HG02610 (cell line): Measurements from ENCODE around the gene WBP4.

Experiments used
- ATAC-seq: cut with Tn5 transposase; IDR thresholded peaks from one replicate; pipeline ENCODE4 v1.9.1; 2021; ENCODE audit warnings: mild to moderate bottlenecking, moderate library complexity; ENCODE audit not compliant: unreplicated experiment

WBP4 gene

GRCh38 chr13:41048640-41049039 is 12.7 kb upstream of the WBP4 start:
- no peak for ATAC-seq

GRCh38 chr13:41049480-41050440 is 11.5 kb upstream of the WBP4 start:
- no peak for ATAC-seq

GRCh38 chr13:41052441-41052840 is 8.9 kb upstream of the WBP4 start:
- ATAC-seq = no peak

GRCh38 chr13:41053384-41053826 is 7.9 kb upstream of the WBP4 start:
- peak; percentile 76 for ATAC-seq

GRCh38 chr13:41054212-41054877 is 7.0 kb upstream of the WBP4 start:
- ATAC-seq = no peak

GRCh38 chr13:41054919-41055619 is 6.2 kb upstream of the WBP4 start:
- no peak for ATAC-seq

- no peak for ATAC-seq
These were observed 5.1 kb upstream of the WBP4 start for GRCh38 chr13:41056194-41056593.

GRCh38 chr13:41056826-41057711 is 4.2 kb upstream of the WBP4 start:
- ATAC-seq = no peak

- no peak for ATAC-seq
These were observed 2.8 kb upstream of the WBP4 start for GRCh38 chr13:41058295-41059070.

- ATAC-seq = no peak
These were observed 1.7 kb upstream of the WBP4 start for GRCh38 chr13:41059456-41060081.

- ATAC-seq = peak; percentile 39
These were observed 1.1 kb upstream of the WBP4 start for GRCh38 chr13:41060082-41060723.

GRCh38 chr13:41060724-41061074 is 610 bp upstream of the WBP4 start:
- ATAC-seq = peak; percentile 13

- peak; percentile 32 for ATAC-seq
These were observed 867 bp downstream of the WBP4 start for GRCh38 chr13:41061914-41062837.

- no peak for ATAC-seq
These were observed 3.2 kb downstream of the WBP4 start for GRCh38 chr13:41064493-41064892.

- no peak for ATAC-seq
These were observed 3.8 kb downstream of the WBP4 start for GRCh38 chr13:41065078-41065477.

- no peak for ATAC-seq
These were observed 13.2 kb downstream of the WBP4 start for GRCh38 chr13:41074523-41074922.

GRCh38 chr13:41075034-41075433 is 13.7 kb downstream of the WBP4 start:
- no peak for ATAC-seq

- no peak for ATAC-seq
These were observed 14.2 kb downstream of the WBP4 start for GRCh38 chr13:41075485-41075884.
